Ovary (tissue), 9 donors: ENCODE data around the gene OSBP. TPM values are rescaled to one million over a fixed set of nuclear protein-coding genes. Genes with fewer than 3 reads are reported as not detected.

Source experiments
- DNase-seq, 5 donors: peaks; one replicate each; pipeline ENCODE4 v3.0.0-alpha.2; 2019 to 2020
- H3K27ac ChIP-seq, 2 donors: fragments of 200-600 bp; one replicate each; pipeline versions ENCODE4 v1.5.1 to v1.8.0; 2019 to 2022
- H3K27me3 ChIP-seq: fragments of 200-600 bp; one replicate; pipeline ENCODE4 v1.8.0; 2022
- H3K36me3 ChIP-seq: fragments of 200-600 bp; sonication (generic); one replicate; pipeline ENCODE4 v1.5.1; 2019
- H3K4me1 ChIP-seq: one replicate; pipeline ENCODE4 v1.8.1; 2013; ENCODE audit warnings: mild to moderate bottlenecking, moderate library complexity; ENCODE audit not compliant: insufficient read depth
- H3K4me3 ChIP-seq: fragments of 200-600 bp; sonication (generic); one replicate; pipeline ENCODE4 v1.5.1; 2017
- H3K9me3 ChIP-seq, 2 donors: fragments of 200-600 bp in 1 of 2; sonication (generic) in 1 of 2; one replicate each; pipeline versions ENCODE4 v1.5.1 to v1.8.1; 2013 to 2019; ENCODE audit warnings: mild to moderate bottlenecking in 1 of 2, moderate library complexity in 1 of 2
- CTCF ChIP-seq, 3 donors: fragments of 450-650 bp in 2 of 3; fragments of 200-600 bp in 1 of 3; IDR thresholded peaks; one replicate each; pipeline versions ENCODE4 v1.5.1 to v1.8.0; 2016 to 2022; ENCODE audit warnings: antibody characterized with exemption in 3 of 3, mild to moderate bottlenecking in 1 of 3
- EP300 ChIP-seq: sonication (generic); formaldehyde crosslinking; IDR thresholded peaks from one replicate; pipeline ENCODE4 v1.6.1; 2017; ENCODE audit warnings: antibody characterized with exemption
- POLR2A ChIP-seq: fragments of 450-650 bp; IDR thresholded peaks from one replicate; pipeline ENCODE4 v1.6.1; 2017; ENCODE audit warnings: antibody characterized with exemption, mild to moderate bottlenecking, moderate library complexity
- WGBS, 3 donors: extraction: QIAGEN DNeasy Blood & Tissue Kit in 1 of 3; methylation state at CpG; one replicate each; pipeline versions ENCODE4 v1.1.5 to v1.1.7; 2013 to 2017; 5-methylcytosine and 5-hydroxymethylcytosine counted together
- intact Hi-C, 4 donors: fragments of 100-400 bp; cut with DNase I; formaldehyde crosslinking; loops; one replicate each; pipeline versions ENCODE4 v1.11.0 to v1.15.1; 2022 to 2023
- microRNA-seq, 3 donors: library from miRNA; unstranded; fragments of <30 nt; microRNA quantifications; one replicate each; pipeline versions ENCODE4 to v1.2.0, GENCODE V29; 2019 to 2020
- polyA plus RNA-seq, 2 donors: library from polyadenylated mRNA; stranded (reverse); fragments of 200-250 nt in 1 of 2; fragments of 350-450 nt in 1 of 2; fragmentation: Illumina TruSeq in 1 of 2; extraction: RNeasy Lipid Tissue Mini Kit (QIAGEN cat#74804) in 1 of 2; gene quantifications; one replicate each; pipeline ENCODE4 v1.2.3, GENCODE V29; 2013 to 2014
- small RNA-seq: library from RNA; depleted of rRNA; stranded (forward); fragments of <200 nt; gene quantifications from one replicate; pipeline ENCODE3, GENCODE V24; 2016
- total RNA-seq, 7 donors: library from RNA; depleted of rRNA in 2 of 7; stranded (reverse); fragments of >200 nt in 2 of 7; fragmentation: NEBNext Ultra II Directional in 3 of 7; extraction: Animal tissue kit (Norgen Biotek cat#: 25700) in 3 of 7; gene quantifications; one replicate each; pipeline versions ENCODE4 v1.1.0 to v1.2.4, GENCODE V29; 2016 to 2023
- donor health status: DM: no; HTN: no; CAD: no; lungs with moderate emphysema.
- donor health status: DM: no; HTN: no; CAD: no.
- donor health status: Bipolar disorder and iron deficiency.
- donor health status: DM: yes; HTN: yes; CAD: no.
- donor health status: DM: no; HTN: no; CAD: no.
- donor health status: DM: yes; HTN: yes; CAD: no.

Gene OSBP
- total and polyA plus RNA-seq, 9 donors: 20.5 to 58.0 (median 42.4) TPM

- Histone ChIP-seq H3K4me1 (peaks cover 3% of the 10 kb centered on the region), H3K36me3 (no peaks in the 10 kb centered on the region), H3K27ac (no peak overlapping the region), H3K27me3 (no peaks in the 10 kb centered on the region), H3K9me3 (no peaks in the 10 kb centered on the region), H3K4me3 (no peak overlapping the region)
- no peak for TF ChIP-seq CTCF (IDR thresholded peaks at IDR 0.05)
- no peak for TF ChIP-seq POLR2A
- TF ChIP-seq EP300: no peak
- intact Hi-C loops: loop anchor here in 2 of 4 donors (5.0 to 10.0 kb wide), 3 partner anchors 83 to 270 kb away; partner anchors contain the start of genes OSBP (in 1 of the 2) and PATL1 (in 1 of the 2)
- WGBS, 3 donors: 37 to 59% (median 49%) methylated on average over 1 of the region's 1 CpG
- no peak for DNase-seq
Measured at GRCh38 chr11:59534676-59535075, 80.9 kb downstream of the OSBP start.

- Histone ChIP-seq H3K9me3 (no peaks in the 10 kb centered on the region), H3K4me3 (no peak overlapping the region), H3K27ac (no peak overlapping the region), H3K36me3 (no peaks in the 10 kb centered on the region), H3K27me3 (no peaks in the 10 kb centered on the region), H3K4me1 (no peaks in the 10 kb centered on the region)
- 80 to 91% (median 84%) methylated on average over 2 of the region's 2 CpGs for WGBS, 3 donors
- intact Hi-C loops: loop anchor here in 1 of 4 donors (10.0 kb wide), 1 partner anchor 272 kb away; no protein-coding TSS in a partner anchor
- TF ChIP-seq CTCF (IDR thresholded peaks at IDR 0.05): no peak
- TF ChIP-seq POLR2A: no peak
- no peak for TF ChIP-seq EP300
- DNase-seq: no peak
Measured at GRCh38 chr11:59532620-59533019, 83.0 kb downstream of the OSBP start.

GRCh38 chr11:59528711-59529110 is 86.9 kb downstream of the OSBP start:
- 42 to 52% (median 46%) methylated on average over 7 of the region's 7 CpGs for WGBS, 3 donors
- H3K4me3 ChIP-seq: no peak overlapping the region
- intact Hi-C loops: no loop called here
- H3K27ac ChIP-seq: no peak overlapping the region
- DNase-seq: no peak
- TF ChIP-seq CTCF (IDR thresholded peaks at IDR 0.05) (no peak), EP300 (no peak), POLR2A (no peak)
- no peaks in the 10 kb centered on the region for H3K27me3 ChIP-seq
- H3K9me3 ChIP-seq: no peaks in the 10 kb centered on the region
- no peaks in the 10 kb centered on the region for H3K4me1 ChIP-seq
- H3K36me3 ChIP-seq: no peaks in the 10 kb centered on the region

Small RNA genes within 50 kb of the gene (microRNA-seq; reads per million reads assigned to microRNA genes)
- 0 to 0.18 (median 0) reads per million in 3 donors for gene MIR3162

Small RNA genes within 50 kb of the gene (small RNA-seq; reads per million reads assigned to genes)
- gene MIR3162: not detected

Other genes starting within 250 kb of the OSBP start
- gene OR5A2, start 189.4 kb downstream of the OSBP start, total RNA-seq: not detected
- gene OR5A2, start 189.4 kb downstream of the OSBP start, polyA plus RNA-seq: not detected
- gene OR5A1, start 179.3 kb downstream of the OSBP start, total RNA-seq: not detected
- not detected for gene OR5A1, start 179.3 kb downstream of the OSBP start, polyA plus RNA-seq
- not detected for gene OR4D6, start 158.8 kb downstream of the OSBP start, total RNA-seq
- not detected for gene OR4D6, start 158.8 kb downstream of the OSBP start, polyA plus RNA-seq
- not detected for gene OR4D10, start 142.5 kb downstream of the OSBP start, total RNA-seq
- not detected for gene OR4D10, start 142.5 kb downstream of the OSBP start, polyA plus RNA-seq
- gene OR4D11, start 112.2 kb downstream of the OSBP start, total RNA-seq: not detected
- not detected for gene OR4D11, start 112.2 kb downstream of the OSBP start, polyA plus RNA-seq
- not detected for gene OR4D9, start 104.2 kb downstream of the OSBP start, total RNA-seq
- gene OR4D9, start 104.2 kb downstream of the OSBP start, polyA plus RNA-seq: not detected
- gene PATL1, start 53.3 kb upstream of the OSBP start, total RNA-seq: 10 to 100 TPM; 11.1 to 40.3 (median 30.8) TPM
- 10 to 100 TPM; 16.2 to 44.2 TPM for gene PATL1, start 53.3 kb upstream of the OSBP start, polyA plus RNA-seq
- not detected for gene OR10V1, start 98.1 kb upstream of the OSBP start, total RNA-seq
- gene OR10V1, start 98.1 kb upstream of the OSBP start, polyA plus RNA-seq: not detected
- 10 to 100 TPM; 14.6 to 29.4 (median 16.2) TPM for gene STX3, start 139.6 kb upstream of the OSBP start, total RNA-seq
- gene STX3, start 139.6 kb upstream of the OSBP start, polyA plus RNA-seq: 10 to 100 TPM; 13.3 to 23.1 TPM
- gene MRPL16, start 195.0 kb upstream of the OSBP start, total RNA-seq: 10 to 100 TPM; 30.0 to 40.4 (median 35.9) TPM
- gene MRPL16, start 195.0 kb upstream of the OSBP start, polyA plus RNA-seq: 10 to 100 TPM; 45.4 to 68.1 TPM
- not detected for gene CBLIF, start 229.7 kb upstream of the OSBP start, total RNA-seq
- not detected for gene CBLIF, start 229.7 kb upstream of the OSBP start, polyA plus RNA-seq